Endothelial cell of umbilical vein (primary cell): ENCODE data around the gene EYS. TPM values are rescaled to one million over a fixed set of nuclear protein-coding genes. Genes with fewer than 3 reads are reported as not detected.

Experiments
- BruUV-seq: library from RNA; stranded (reverse); fragments of 400-500 nt; replicated peaks from 2 replicates; lab custom pipeline; 2021; lab: Mats Ljungman, UMichigan
- CTCF ChIA-PET: fragments of 300-600, 350-600 bp; sonication (Branson Sonifier 250); formaldehyde crosslinking; loops from one replicate; lab custom pipeline; 2021; ENCODE audit warnings: antibody characterized with exemption, inconsistent platforms; lab: Charles Lee
- POLR2A ChIA-PET: fragments of 300-600, 350-600 bp; sonication (Branson Sonifier 250); formaldehyde crosslinking; loops from one replicate; lab custom pipeline; 2021; ENCODE audit warnings: antibody characterized with exemption, inconsistent platforms; lab: Charles Lee
- DNase-seq: peaks from one replicate; pipeline ENCODE4 v3.0.0-alpha.2; 2011; ENCODE audit warnings: low read depth, low spot score
- FAIRE-seq: peaks from 2 replicates; lab custom pipeline; 2011; peaks lifted over from hg19 to GRCh38; lab: Jason Lieb, UNC
- H2AFZ ChIP-seq: 2 replicates; pipeline ENCODE4 v1.6.0; 2012; ENCODE audit warnings: low read depth, low read length, control low read depth, inconsistent platforms
- H3K27ac ChIP-seq: 2 replicates; pipeline ENCODE4 v1.5.1; 2011; ENCODE audit warnings: low read depth, mild to moderate bottlenecking, control low read depth, low read length, moderate library complexity; ENCODE audit not compliant: insufficient read depth
- H3K27me3 ChIP-seq, 2 experiments: 2 replicates each; pipeline versions ENCODE4 v1.6.0 to v1.6.1; 2011; ENCODE audit warnings: low read length in 2 of 2, mixed read lengths in 1 of 2; ENCODE audit not compliant: control insufficient read depth in 2 of 2, insufficient read depth in 2 of 2
- H3K36me3 ChIP-seq, 2 experiments: 2 replicates in 1 of 2; 3 replicates in 1 of 2; pipeline ENCODE4 v1.5.1; 2011; ENCODE audit warnings: low read length in 2 of 2, mild to moderate bottlenecking in 1 of 2, moderate library complexity in 1 of 2; ENCODE audit not compliant: control insufficient read depth in 2 of 2, insufficient read depth in 2 of 2; ENCODE audit errors: extremely low read depth in 1 of 2
- H3K4me1 ChIP-seq: 3 replicates; pipeline ENCODE4 v1.5.1; 2011; ENCODE audit warnings: mild to moderate bottlenecking, low read length; ENCODE audit not compliant: control insufficient read depth, insufficient read depth; ENCODE audit errors: extremely low read depth
- H3K4me2 ChIP-seq: 2 replicates; pipeline ENCODE4 v1.6.1; 2011; ENCODE audit warnings: low read length, control low read depth, mixed read lengths; ENCODE audit not compliant: insufficient read depth
- H3K4me3 ChIP-seq, 3 experiments: fragments of 200-600 bp in 1 of 3; sonication (generic), shearing (Covaris generic) in 1 of 3; replicated peaks in 1 of 3; 2 replicates each; pipeline ENCODE4 v1.5.1; 2011 to 2016; ENCODE audit warnings: control low read depth in 3 of 3, low read length in 3 of 3, mild to moderate bottlenecking in 2 of 3, inconsistent platforms in 1 of 3, low read depth in 1 of 3, moderate library complexity in 1 of 3; ENCODE audit not compliant: insufficient read depth in 1 of 3
- H3K79me2 ChIP-seq: 2 replicates; pipeline ENCODE4 v1.6.0; 2012; ENCODE audit warnings: low read length, inconsistent platforms; ENCODE audit not compliant: control insufficient read depth, insufficient read depth
- H3K9ac ChIP-seq: replicated peaks from 2 replicates; pipeline ENCODE3; 2011; ENCODE audit warnings: low read length, control low read depth; ENCODE audit not compliant: insufficient read depth; ENCODE audit errors: extremely low read depth
- H3K9me1 ChIP-seq: replicated peaks from 3 replicates; pipeline ENCODE4 v1.6.0; 2011; ENCODE audit warnings: mild to moderate bottlenecking, low read length; ENCODE audit not compliant: control insufficient read depth, insufficient read depth; ENCODE audit errors: extremely low read depth
- H3K9me3 ChIP-seq: replicated peaks from 2 replicates; pipeline ENCODE4 v1.5.1; 2012; ENCODE audit warnings: low read length, inconsistent platforms; ENCODE audit not compliant: control insufficient read depth, insufficient read depth
- H4K20me1 ChIP-seq: replicated peaks from 2 replicates; pipeline ENCODE3; 2011; ENCODE audit warnings: mild to moderate bottlenecking, low read length; ENCODE audit not compliant: control insufficient read depth, insufficient read depth; ENCODE audit errors: extremely low read depth
- EZH2 ChIP-seq: IDR thresholded peaks from 2 replicates; pipeline ENCODE4 v1.6.1; 2012; ENCODE audit warnings: borderline replicate concordance, low read depth, mild to moderate bottlenecking, moderate library complexity, low read length, inconsistent platforms; ENCODE audit not compliant: severe bottlenecking
- FOS ChIP-seq: IDR thresholded peaks from 2 replicates; pipeline ENCODE4 v1.6.1; 2011; ENCODE audit warnings: mild to moderate bottlenecking, low read length, moderate library complexity, borderline replicate concordance; ENCODE audit not compliant: insufficient read depth
- GATA2 ChIP-seq: IDR thresholded peaks from 2 replicates; pipeline ENCODE4 v1.7.0; 2011; ENCODE audit warnings: low read depth, mild to moderate bottlenecking, moderate library complexity, mixed read lengths, low read length; ENCODE audit not compliant: insufficient read length, insufficient read depth
- JUN ChIP-seq: IDR thresholded peaks from 2 replicates; pipeline ENCODE4 v1.6.1; 2011; ENCODE audit warnings: borderline replicate concordance, low read depth; ENCODE audit not compliant: insufficient read length, insufficient read depth
- MYC ChIP-seq: IDR thresholded peaks from one replicate; pipeline ENCODE4 v1.6.1; 2011; ENCODE audit warnings: mild to moderate bottlenecking, low read depth, low read length
- POLR2A ChIP-seq: IDR thresholded peaks from 2 replicates; pipeline ENCODE4 v1.6.1; 2012; ENCODE audit warnings: low read depth, mild to moderate bottlenecking, control low read depth, low read length
- POLR2AphosphoS5 ChIP-seq: IDR thresholded peaks from 2 replicates; pipeline ENCODE4 v1.6.1; 2012; ENCODE audit warnings: low read depth, mild to moderate bottlenecking, control low read depth, low read length, moderate library complexity; ENCODE audit not compliant: insufficient read depth
- dilution Hi-C: fragments of 300-500 bp; cut with MboI; formaldehyde crosslinking; loops from one replicate; pipeline ENCODE4 v1.15.0; 2019; ENCODE audit warnings: low sequenced_read_pairs; ENCODE audit not compliant: extremely low pct_ligation_motif_present
- intact Hi-C: fragments of 100-400 bp; cut with micrococcal nuclease; formaldehyde crosslinking; loops from one replicate; pipeline ENCODE4 v1.10.0; 2022
- polyA plus RNA-seq, 4 experiments: library from polyadenylated mRNA; depleted of rRNA in 3 of 4; stranded (reverse) in 3 of 4; unstranded in 1 of 4; fragments of >200 nt; gene quantifications; 2 replicates each; pipeline versions ENCODE4 v1.2.1 to v1.2.3, GENCODE V29; 2011 to 2012; ENCODE audit warnings: missing spikeins in 1 of 4
- total RNA-seq: library from RNA; stranded (reverse); gene quantifications from 2 replicates; pipeline ENCODE4 v1.2.3, GENCODE V29; 2021
- TF ChIP-seq, protein P1 (sequence below), 2 donors: IDR thresholded peaks; 1 replicate in 1 of 2; 2 replicates in 1 of 2; pipeline ENCODE4 v1.5.1; 2011; ENCODE audit warnings: low read length in 2 of 2, mild to moderate bottlenecking in 2 of 2, moderate library complexity in 2 of 2, control low read depth in 1 of 2, inconsistent platforms in 1 of 2, low read depth in 1 of 2; ENCODE audit not compliant: insufficient read depth in 1 of 2; ENCODE audit errors: extremely low read depth in 1 of 2
- TF ChIP-seq, protein P2 (sequence below): IDR thresholded peaks from 2 replicates; pipeline ENCODE4 v1.6.1; 2011; ENCODE audit not compliant: insufficient read depth, insufficient read length

EYS gene
- total and polyA plus RNA-seq, 2 donors (not counting 3 experiments of a cell fraction or from before 2014, with no cell fraction given): 0.01 to 0.27 TPM

DNA sequence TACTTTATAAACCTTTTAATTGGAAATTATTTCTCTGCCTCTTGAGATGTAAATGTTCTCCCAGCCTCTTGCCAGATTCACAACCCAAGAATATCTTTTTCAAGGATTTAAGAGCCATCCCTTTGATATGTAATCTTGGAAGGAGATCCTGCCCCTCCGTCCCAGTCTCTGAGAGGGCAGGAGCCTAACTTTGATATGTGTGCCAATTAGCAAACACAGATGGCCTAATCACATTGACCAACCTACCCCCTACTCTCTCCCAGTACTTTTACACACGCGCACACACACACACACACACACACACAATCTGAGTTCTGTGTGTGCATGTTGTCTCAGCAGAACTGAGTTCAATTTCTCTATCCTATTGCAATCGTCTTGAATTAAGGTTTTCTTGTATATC is 1447.7 kb downstream of the EYS start:
- FAIRE-seq (no peak), DNase-seq (no peak)
- Histone ChIP-seq H3K79me2 (no peaks in the 10 kb centered on the region), H3K9me3 (no peaks in the 10 kb centered on the region), H3K27me3 (no peaks in the 10 kb centered on the region), H4K20me1 (no peaks in the 10 kb centered on the region), H3K4me1 (peaks cover 6% of the 10 kb centered on the region), H3K9ac (no peak overlapping the region), H3K4me3 (no peak overlapping the region), H3K4me2 (no peak overlapping the region), H2AFZ (no peak overlapping the region), H3K36me3 (no peaks in the 10 kb centered on the region), H3K9me1 (no peaks in the 10 kb centered on the region), H3K27ac (no peak overlapping the region)
- no peak for TF ChIP-seq FOS
- TF ChIP-seq, protein P1, sequence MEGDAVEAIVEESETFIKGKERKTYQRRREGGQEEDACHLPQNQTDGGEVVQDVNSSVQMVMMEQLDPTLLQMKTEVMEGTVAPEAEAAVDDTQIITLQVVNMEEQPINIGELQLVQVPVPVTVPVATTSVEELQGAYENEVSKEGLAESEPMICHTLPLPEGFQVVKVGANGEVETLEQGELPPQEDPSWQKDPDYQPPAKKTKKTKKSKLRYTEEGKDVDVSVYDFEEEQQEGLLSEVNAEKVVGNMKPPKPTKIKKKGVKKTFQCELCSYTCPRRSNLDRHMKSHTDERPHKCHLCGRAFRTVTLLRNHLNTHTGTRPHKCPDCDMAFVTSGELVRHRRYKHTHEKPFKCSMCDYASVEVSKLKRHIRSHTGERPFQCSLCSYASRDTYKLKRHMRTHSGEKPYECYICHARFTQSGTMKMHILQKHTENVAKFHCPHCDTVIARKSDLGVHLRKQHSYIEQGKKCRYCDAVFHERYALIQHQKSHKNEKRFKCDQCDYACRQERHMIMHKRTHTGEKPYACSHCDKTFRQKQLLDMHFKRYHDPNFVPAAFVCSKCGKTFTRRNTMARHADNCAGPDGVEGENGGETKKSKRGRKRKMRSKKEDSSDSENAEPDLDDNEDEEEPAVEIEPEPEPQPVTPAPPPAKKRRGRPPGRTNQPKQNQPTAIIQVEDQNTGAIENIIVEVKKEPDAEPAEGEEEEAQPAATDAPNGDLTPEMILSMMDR (IDR thresholded peaks at IDR 0.05; ENCODE audit: extremely low read depth in 1 of 2, insufficient read depth in 1 of 2, low read depth in 1 of 2, low read length in 2 of 2): no peak
- no peak for TF ChIP-seq EZH2
- TF ChIP-seq JUN: no peak
- TF ChIP-seq, protein P2, sequence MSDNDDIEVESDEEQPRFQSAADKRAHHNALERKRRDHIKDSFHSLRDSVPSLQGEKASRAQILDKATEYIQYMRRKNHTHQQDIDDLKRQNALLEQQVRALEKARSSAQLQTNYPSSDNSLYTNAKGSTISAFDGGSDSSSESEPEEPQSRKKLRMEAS: no peak
- TF ChIP-seq GATA2: no peak
- no peak for TF ChIP-seq POLR2A
- TF ChIP-seq POLR2AphosphoS5: no peak
- no peak for TF ChIP-seq MYC
- ChIA-PET POLR2A (no interaction called here), CTCF (no interaction called here)
- dilution Hi-C loops: no loop called here
- BruUV-seq: no TSS peak
- intact Hi-C loops: no loop called here
